Glomerular visceral epithelial cell (primary cell): ENCODE measurements around the gene MCM8.
A peak's percentile ranks its signal among the peaks of the same experiment; 100 is the strongest.

ENCODE experiments used
- DNase-seq: peaks from one replicate; pipeline ENCODE4 v3.0.0-alpha.2; 2016; ENCODE audit errors: extremely low spot score

Gene MCM8

GRCh38 chr20:5950271-5951031 lies at the start of gene MCM8, which contains the start of gene TRMT6:
TSS of gene MCM8 (plus strand) at chr20:5950652. CDS start at chr20:5952016, 1,364 bp downstream.
TSS of gene TRMT6 (minus strand) at chr20:5950533. CDS start at chr20:5950405, 128 bp downstream.
- DNase-seq, result peak; percentile 98

- no peak for DNase-seq
Measured at GRCh38 chr20:5900908-5901307, 49.5 kb upstream of the MCM8 start.

- peak; percentile 18 for DNase-seq
Measured at GRCh38 chr20:5908981-5909380, 41.5 kb upstream of the MCM8 start.

GRCh38 chr20:5910186-5910585 lies 40.3 kb upstream of the MCM8 start:
- no peak for DNase-seq

- DNase-seq, result no peak
Measured at GRCh38 chr20:5913166-5913565, 37.3 kb upstream of the MCM8 start.

GRCh38 chr20:5914859-5915258 lies 35.6 kb upstream of the MCM8 start:
- DNase-seq, result no peak

- peak; percentile 62 for DNase-seq
Measured at GRCh38 chr20:5918856-5919625, 31.4 kb upstream of the MCM8 start.

GRCh38 chr20:5919626-5920544 lies 30.6 kb upstream of the MCM8 start:
- DNase-seq, result no peak

- no peak for DNase-seq
Measured at GRCh38 chr20:5920581-5920980, 29.9 kb upstream of the MCM8 start.

GRCh38 chr20:5923493-5923892 lies 27.0 kb upstream of the MCM8 start:
- no peak for DNase-seq

GRCh38 chr20:5925551-5925950 lies 24.9 kb upstream of the MCM8 start:
- DNase-seq, result no peak

GRCh38 chr20:5927749-5928462 lies 22.5 kb upstream of the MCM8 start:
- no peak for DNase-seq

- DNase-seq, result no peak
Measured at GRCh38 chr20:5928836-5929715, 21.4 kb upstream of the MCM8 start.

GRCh38 chr20:5931411-5931810 lies 19.0 kb upstream of the MCM8 start:
- DNase-seq, result no peak

- no peak for DNase-seq
Measured at GRCh38 chr20:5932796-5933195, 17.7 kb upstream of the MCM8 start.

GRCh38 chr20:5933802-5934436 lies 16.5 kb upstream of the MCM8 start:
- DNase-seq, result no peak

GRCh38 chr20:5935384-5935783 lies 15.1 kb upstream of the MCM8 start:
- no peak for DNase-seq

- DNase-seq, result no peak
Measured at GRCh38 chr20:5936238-5936637, 14.2 kb upstream of the MCM8 start.

GRCh38 chr20:5938456-5939029 lies 11.9 kb upstream of the MCM8 start:
- no peak for DNase-seq
